ENCODE data around the gene COL2A1. TPM values are rescaled to one million over a fixed set of nuclear protein-coding genes. Genes with fewer than 3 reads are reported as not detected.

COL2A1 gene
- total and polyA plus RNA-seq, 2 donors (not counting 3 experiments of a cell fraction or from before 2014, with no cell fraction given) = not detected

DNA sequence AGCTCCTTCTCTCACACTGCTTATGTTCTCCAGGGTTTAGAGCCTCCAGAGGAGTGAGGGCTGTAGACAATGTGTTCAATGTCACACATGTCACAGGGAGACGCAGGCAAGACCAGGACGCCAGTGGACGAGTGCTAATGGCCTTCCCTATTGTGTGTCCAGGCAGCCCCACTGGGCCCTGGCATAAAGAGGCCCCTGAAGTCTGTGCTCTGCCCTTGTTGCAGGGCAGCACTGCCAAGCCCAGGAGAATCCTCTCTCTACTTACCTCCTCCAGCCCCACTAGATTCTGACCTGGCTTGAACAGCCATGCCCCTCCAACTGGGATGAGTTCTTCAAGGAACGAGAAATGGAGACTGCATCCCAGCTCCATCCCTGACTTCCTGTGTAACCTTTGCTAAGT is 65.7 kb downstream of the COL2A1 start:
- Histone ChIP-seq H3K9ac (replicated peaks; ENCODE audit: extremely low read depth, insufficient read depth, low read length) (no peak overlapping the region), H3K4me3 (replicated peaks in 1 of 3; ENCODE audit: insufficient read depth in 1 of 3, low read depth in 1 of 3, low read length in 3 of 3) (no peak overlapping the region), H2AFZ (ENCODE audit: low read depth, low read length) (no peak overlapping the region), H3K4me1 (ENCODE audit: control insufficient read depth, extremely low read depth, insufficient read depth, low read length) (no peaks in the 10 kb centered on the region), H3K27me3 (ENCODE audit: control insufficient read depth in 2 of 2, insufficient read depth in 2 of 2, low read length in 2 of 2) (peaks cover 19 to 25% of the 10 kb centered on the region in 2 experiments), H3K9me3 (replicated peaks; ENCODE audit: control insufficient read depth, insufficient read depth, low read length) (no peaks in the 10 kb centered on the region), H4K20me1 (replicated peaks; ENCODE audit: control insufficient read depth, extremely low read depth, insufficient read depth, low read length) (no peaks in the 10 kb centered on the region), H3K27ac (ENCODE audit: insufficient read depth, low read depth, low read length) (no peak overlapping the region), H3K36me3 (ENCODE audit: control insufficient read depth in 2 of 2, extremely low read depth in 1 of 2, insufficient read depth in 2 of 2, low read length in 2 of 2) (no peaks in the 10 kb centered on the region), H3K9me1 (replicated peaks; ENCODE audit: control insufficient read depth, extremely low read depth, insufficient read depth, low read length) (no peaks in the 10 kb centered on the region), H3K79me2 (ENCODE audit: control insufficient read depth, insufficient read depth, low read length) (no peaks in the 10 kb centered on the region), H3K4me2 (ENCODE audit: insufficient read depth, low read length) (no peak overlapping the region)
- FAIRE-seq (no peak), DNase-seq (ENCODE audit: low read depth, low spot score) (no peak)
- intact Hi-C loops (cut with micrococcal nuclease) (no loop called here), dilution Hi-C loops (cut with MboI; ENCODE audit: extremely low pct_ligation_motif_present, low sequenced_read_pairs) (no loop called here)
- no TSS peak for BruUV-seq (replicated peaks)
- TF ChIP-seq MYC (IDR thresholded peaks at IDR 0.05; ENCODE audit: low read depth, low read length) (no peak), GATA2 (IDR thresholded peaks at IDR 0.05; ENCODE audit: insufficient read depth, insufficient read length, low read depth, low read length) (no peak), POLR2AphosphoS5 (IDR thresholded peaks at IDR 0.05; ENCODE audit: insufficient read depth, low read depth, low read length) (no peak), FOS (IDR thresholded peaks at IDR 0.05; ENCODE audit: borderline replicate concordance, insufficient read depth, low read length) (no peak), EZH2 (IDR thresholded peaks at IDR 0.05; ENCODE audit: borderline replicate concordance, low read depth, low read length, severe bottlenecking) (no peak), POLR2A (IDR thresholded peaks at IDR 0.05; ENCODE audit: low read depth, low read length) (no peak), JUN (IDR thresholded peaks at IDR 0.05; ENCODE audit: borderline replicate concordance, insufficient read depth, insufficient read length, low read depth) (no peak)
- TF ChIP-seq, protein P1, sequence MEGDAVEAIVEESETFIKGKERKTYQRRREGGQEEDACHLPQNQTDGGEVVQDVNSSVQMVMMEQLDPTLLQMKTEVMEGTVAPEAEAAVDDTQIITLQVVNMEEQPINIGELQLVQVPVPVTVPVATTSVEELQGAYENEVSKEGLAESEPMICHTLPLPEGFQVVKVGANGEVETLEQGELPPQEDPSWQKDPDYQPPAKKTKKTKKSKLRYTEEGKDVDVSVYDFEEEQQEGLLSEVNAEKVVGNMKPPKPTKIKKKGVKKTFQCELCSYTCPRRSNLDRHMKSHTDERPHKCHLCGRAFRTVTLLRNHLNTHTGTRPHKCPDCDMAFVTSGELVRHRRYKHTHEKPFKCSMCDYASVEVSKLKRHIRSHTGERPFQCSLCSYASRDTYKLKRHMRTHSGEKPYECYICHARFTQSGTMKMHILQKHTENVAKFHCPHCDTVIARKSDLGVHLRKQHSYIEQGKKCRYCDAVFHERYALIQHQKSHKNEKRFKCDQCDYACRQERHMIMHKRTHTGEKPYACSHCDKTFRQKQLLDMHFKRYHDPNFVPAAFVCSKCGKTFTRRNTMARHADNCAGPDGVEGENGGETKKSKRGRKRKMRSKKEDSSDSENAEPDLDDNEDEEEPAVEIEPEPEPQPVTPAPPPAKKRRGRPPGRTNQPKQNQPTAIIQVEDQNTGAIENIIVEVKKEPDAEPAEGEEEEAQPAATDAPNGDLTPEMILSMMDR (IDR thresholded peaks at IDR 0.05; ENCODE audit: extremely low read depth in 1 of 2, insufficient read depth in 1 of 2, low read depth in 1 of 2, low read length in 2 of 2) = no peak
- TF ChIP-seq, protein P2, sequence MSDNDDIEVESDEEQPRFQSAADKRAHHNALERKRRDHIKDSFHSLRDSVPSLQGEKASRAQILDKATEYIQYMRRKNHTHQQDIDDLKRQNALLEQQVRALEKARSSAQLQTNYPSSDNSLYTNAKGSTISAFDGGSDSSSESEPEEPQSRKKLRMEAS (IDR thresholded peaks at IDR 0.05; ENCODE audit: insufficient read depth, insufficient read length) = no peak
- POLR2A ChIA-PET = no interaction called here
- CTCF ChIA-PET = interaction anchor here (1.9 kb wide), 1 partner anchor 11 kb away, joined by 6 read pairs; no protein-coding TSS in a partner anchor

Data from endothelial cell of umbilical vein (primary cell).